ENCODE measurements around the gene FAM83C. TPM values are rescaled to one million over a fixed set of nuclear protein-coding genes. Genes with fewer than 3 reads are reported as not detected.

FAM83C gene
- total RNA-seq, 1 donor, result not detected

GRCh38 chr20:35283441-35284266 lies 8.6 kb downstream of the FAM83C start:
- no peak for DNase-seq (ENCODE audit: low read depth)
- TF ChIP-seq CTCF (IDR thresholded peaks at IDR 0.05; ENCODE audit: insufficient read depth, low read depth, low read length), result no peak
- H3K4me3 ChIP-seq (ENCODE audit: low read depth, low read length), result peak overlapping the region; percentile 92

DNA sequence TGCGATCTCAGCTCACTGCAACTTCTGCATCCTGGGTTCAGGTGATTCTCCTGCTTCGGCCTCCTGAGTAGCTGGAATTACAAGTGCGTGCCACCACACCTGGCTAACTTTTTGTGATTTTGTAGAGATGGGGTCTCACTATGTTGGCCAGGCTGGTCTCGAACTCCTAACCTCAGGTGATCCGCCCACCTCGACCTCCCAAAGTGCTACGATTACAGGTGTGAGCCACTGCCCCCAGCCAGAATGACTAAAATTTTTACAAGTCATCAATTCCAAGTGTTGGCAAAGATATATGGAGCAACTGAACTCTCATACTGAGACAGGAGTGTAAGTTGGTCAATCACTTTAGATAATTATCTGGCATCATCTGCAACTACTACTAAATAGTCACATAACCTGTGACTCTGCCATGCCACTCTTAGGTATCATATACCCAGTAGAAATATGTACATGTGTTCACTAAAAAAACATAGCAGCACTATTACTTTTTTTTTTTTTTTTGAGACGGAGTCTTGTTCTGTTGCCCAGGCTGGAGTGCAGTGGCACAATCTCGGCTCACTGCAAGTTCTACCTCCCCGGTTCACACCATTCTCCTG lies 10.6 kb downstream of the FAM83C start:
- H3K4me3 ChIP-seq (ENCODE audit: low read depth, low read length), result no peak overlapping the region
- DNase-seq (ENCODE audit: low read depth), result no peak
- no peak for TF ChIP-seq CTCF (IDR thresholded peaks at IDR 0.05; ENCODE audit: insufficient read depth, low read depth, low read length)

DNA sequence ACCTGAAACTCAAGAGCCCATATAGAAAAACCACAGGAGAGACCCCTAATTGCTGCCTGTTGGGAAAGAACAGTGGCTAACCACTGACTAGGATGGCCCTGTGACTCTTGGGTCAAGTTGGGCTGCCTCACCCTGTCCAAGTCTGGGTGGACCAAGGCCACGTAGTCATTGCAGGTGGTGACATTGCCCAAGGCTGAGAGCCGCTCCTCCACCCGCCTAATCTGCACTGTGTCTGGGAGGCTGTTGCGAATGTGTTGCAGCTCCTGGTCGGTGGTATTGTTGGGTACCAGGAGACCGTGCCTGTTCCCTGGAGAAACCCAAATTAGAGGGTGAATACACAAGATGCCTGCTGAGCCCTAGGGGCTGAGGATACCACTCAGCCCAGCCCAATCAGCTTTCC lies 11.7 kb downstream of the FAM83C start:
- no peak for DNase-seq (ENCODE audit: low read depth)
- no peak overlapping the region for H3K4me3 ChIP-seq (ENCODE audit: low read depth, low read length)
- TF ChIP-seq CTCF (IDR thresholded peaks at IDR 0.05; ENCODE audit: insufficient read depth, low read depth, low read length), result no peak

GRCh38 chr20:35279533-35280174 lies 12.6 kb downstream of the FAM83C start:
- no peak overlapping the region for H3K4me3 ChIP-seq (ENCODE audit: low read depth, low read length)
- TF ChIP-seq CTCF (IDR thresholded peaks at IDR 0.05; ENCODE audit: insufficient read depth, low read depth, low read length), result no peak
- DNase-seq (ENCODE audit: low read depth), result no peak

DNA sequence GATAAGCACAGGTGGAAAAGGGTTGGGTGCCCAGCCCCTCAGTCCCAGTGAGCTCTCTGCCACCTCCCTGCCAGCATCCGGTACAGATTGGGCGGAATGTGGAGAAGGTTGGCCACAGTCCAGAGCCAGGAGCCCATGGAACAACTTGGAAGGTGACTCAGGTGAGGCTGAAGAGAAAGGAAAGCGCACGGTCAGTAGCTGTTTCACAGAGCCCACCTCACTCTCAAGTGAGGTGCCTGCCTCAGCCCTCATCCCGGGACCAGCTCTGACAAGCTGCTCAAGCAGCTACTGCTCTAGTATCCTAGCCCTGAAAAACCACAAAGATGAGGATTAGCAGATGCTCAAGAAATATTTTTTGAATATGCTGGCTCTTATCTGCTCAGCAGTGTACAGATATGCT lies 13.2 kb downstream of the FAM83C start:
- TF ChIP-seq CTCF (IDR thresholded peaks at IDR 0.05; ENCODE audit: insufficient read depth, low read depth, low read length), result no peak
- no peak for DNase-seq (ENCODE audit: low read depth)
- H3K4me3 ChIP-seq (ENCODE audit: low read depth, low read length), result no peak overlapping the region

DNA sequence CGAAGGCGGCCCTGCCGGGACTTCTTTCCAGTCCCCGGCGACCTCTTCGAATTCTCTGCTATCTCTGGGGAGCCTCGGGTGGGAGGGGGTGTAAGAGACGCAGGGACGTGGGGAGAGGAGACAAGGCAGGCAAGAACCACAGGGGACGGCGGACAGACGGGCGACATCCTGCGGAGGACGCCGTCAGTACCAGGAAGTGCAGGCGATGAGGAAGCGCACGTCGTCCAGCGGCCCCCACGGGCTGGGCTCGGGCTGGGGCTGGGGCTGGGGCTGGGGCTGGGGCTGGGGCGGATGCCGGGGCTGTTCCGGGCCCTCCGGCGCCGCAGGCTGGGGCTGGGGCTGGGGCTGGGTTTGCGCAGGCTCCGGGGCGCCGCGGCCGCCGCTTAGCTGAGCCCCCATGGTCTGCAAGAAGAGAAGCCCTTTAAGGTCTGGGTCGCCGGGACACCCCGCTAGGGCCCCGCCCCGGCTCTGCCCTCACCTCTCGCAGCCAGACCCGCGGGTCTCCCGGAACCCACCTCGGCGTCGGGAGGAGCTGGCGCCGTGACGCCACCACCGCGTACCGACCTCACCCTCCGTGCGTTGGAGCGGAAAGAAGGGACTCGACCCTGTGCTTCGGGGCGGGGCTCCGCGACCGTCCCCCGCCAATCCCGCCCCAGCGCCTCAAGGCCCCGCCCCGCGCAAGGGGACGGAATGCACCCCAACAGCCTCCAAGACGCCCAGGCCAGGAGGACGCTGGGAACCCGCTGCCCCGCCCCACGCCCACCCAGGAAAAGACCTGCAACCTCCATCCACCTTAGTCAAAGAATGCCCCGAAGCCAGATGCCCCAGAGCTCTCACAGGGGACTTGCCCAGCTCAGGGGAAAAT lies 14.5 kb downstream of the FAM83C start, which contains the start of gene MMP24OS:
TSS of gene MMP24OS (minus strand) at position 592 of the 865 bp plus-strand sequence. CDS start at position 399, 193 bp downstream.
- H3K4me3 ChIP-seq (ENCODE audit: low read depth, low read length), result peak within 1 kb of the TSS; percentile 74
- TF ChIP-seq CTCF (IDR thresholded peaks at IDR 0.05; ENCODE audit: insufficient read depth, low read depth, low read length), result no peak
- DNase-seq (ENCODE audit: low read depth), result peak; percentile 87
